ENCODE results near the gene CSAD.

- no peak for TF ChIP-seq REST (IDR thresholded peaks at IDR 0.05; ENCODE audit: insufficient read depth in 1 of 2, low read depth in 2 of 2, low read length in 2 of 2)
- TF ChIP-seq POLR2AphosphoS5 (IDR thresholded peaks at IDR 0.05; ENCODE audit: low read depth, low read length), result no peak
- TF ChIP-seq TAF1 (IDR thresholded peaks at IDR 0.05; ENCODE audit: borderline replicate concordance, insufficient read depth, low read length), result no peak
Measured at GRCh38 chr12:53193040-53193439, 12.3 kb upstream of the CSAD start.

Measured in PFSK-1 (cell line).